HG02973 (cell line): Measurements from ENCODE around the gene CCDC92B.
"Not testable (repeated sequence)": the region's sequence is repeated elsewhere in the genome, so short reads cannot be mapped to it uniquely, and the experiment has no call there.

Source experiments
- ATAC-seq: cut with Tn5 transposase; IDR thresholded peaks from one replicate; pipeline ENCODE4 v1.9.1; 2021; ENCODE audit warnings: moderate library complexity; ENCODE audit not compliant: unreplicated experiment

CCDC92B gene

GRCh38 chr17:2749058-2749783, at the start of gene CCDC92B:
CCDC92B (minus strand) TSS chr17:2749652; CDS start chr17:2735145, 14,507 bp downstream.
- ATAC-seq, result no peak

DNA sequence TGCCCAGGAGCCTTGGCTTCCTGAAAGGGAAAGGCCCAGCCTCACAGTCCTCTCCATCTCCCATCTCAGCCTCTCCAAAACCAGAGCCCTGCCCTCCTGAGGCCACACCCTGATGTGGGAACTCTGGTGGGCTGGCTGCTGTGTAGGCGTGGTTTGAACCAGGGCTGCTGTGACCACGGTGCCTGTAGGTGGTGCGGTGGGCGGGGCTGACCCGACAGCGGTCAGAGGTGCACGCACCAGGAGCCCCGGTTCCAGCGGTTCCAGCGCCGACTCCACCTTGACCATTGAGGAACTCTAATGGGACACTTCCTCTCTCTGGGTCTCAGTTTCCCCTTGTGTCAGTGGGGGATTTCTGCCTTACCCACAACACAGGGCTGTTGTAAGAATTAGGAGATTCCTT, 49.2 kb upstream of the CCDC92B start:
- ATAC-seq, result no peak

DNA sequence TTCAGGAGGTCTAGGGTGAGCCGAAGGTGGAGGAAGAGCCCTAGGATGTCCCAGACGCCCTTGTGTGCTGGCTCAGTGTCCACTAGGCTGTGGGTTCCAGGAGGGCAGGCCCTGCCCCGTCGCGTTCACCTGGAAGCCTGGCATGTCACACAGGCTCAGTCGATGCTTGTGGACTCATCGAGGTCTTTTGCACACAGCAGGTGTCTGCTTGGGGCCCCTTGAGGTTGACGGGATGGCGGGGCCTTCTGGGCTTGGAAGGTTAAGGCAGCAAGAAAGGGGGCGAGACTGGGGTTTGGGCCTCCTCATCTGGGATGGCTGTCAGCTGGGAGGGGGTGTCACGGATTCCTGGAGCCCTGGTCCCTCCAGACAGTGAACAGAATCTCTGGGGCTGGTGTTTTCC, 48.7 kb upstream of the CCDC92B start:
- no peak for ATAC-seq

GRCh38 chr17:2797637-2798036, 48.2 kb upstream of the CCDC92B start:
- ATAC-seq, result no peak

GRCh38 chr17:2797226-2797625, 47.8 kb upstream of the CCDC92B start:
- no peak for ATAC-seq

DNA sequence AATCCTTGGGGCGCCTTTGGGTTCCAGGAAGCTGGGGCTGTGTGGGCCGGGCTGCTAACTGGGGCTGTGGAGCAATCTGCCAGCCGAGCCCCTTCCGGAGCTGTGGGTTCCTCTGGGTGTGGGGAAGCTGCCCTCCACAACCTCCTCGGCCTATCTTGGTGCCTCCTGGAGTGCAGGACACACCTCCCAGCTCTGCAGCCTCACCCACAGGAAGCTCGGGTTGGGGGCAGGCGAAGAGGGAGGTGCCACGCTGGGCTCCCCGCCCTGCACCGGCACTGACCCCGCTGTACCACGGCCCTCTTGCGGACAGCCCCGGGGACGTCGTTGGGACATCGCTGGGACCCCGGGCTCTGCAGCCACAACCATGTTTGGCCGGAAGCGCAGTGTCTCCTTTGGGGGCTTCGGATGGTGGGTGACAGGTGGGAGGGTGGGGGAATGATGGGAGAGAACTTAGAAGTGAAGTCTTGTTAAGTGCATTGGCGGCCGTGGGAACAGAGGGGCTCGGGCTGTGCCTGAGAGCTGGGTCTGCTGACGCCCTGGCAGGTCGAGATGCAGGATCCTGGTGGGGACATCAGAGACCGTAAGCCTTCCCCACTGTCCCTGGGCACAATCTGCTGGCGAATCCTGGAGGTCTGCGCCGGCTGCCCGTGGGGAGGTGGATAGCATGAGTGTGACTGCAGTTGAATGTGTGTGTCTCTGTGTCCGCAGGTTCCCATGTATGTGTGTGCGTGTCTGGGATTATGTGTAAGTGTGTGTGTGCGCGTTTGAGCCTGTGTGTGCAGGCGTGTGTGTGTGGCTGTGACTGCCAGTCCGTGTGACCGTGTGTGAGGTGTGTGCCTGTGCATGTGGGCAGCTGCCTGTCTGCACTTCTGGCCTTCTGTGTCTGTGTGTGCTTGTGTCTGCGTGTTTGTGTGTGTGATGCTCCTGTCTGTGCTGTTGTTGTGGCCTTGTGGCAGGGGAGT, 47.0 kb upstream of the CCDC92B start, which contains the start of gene RAP1GAP2:
Gene RAP1GAP2 (plus strand): TSS at position 275 of the 962 bp plus-strand sequence. CDS start 90 bp downstream, at position 365.
- no peak for ATAC-seq

GRCh38 chr17:2795441-2796163, 46.1 kb upstream of the CCDC92B start:
- ATAC-seq, result no peak

DNA sequence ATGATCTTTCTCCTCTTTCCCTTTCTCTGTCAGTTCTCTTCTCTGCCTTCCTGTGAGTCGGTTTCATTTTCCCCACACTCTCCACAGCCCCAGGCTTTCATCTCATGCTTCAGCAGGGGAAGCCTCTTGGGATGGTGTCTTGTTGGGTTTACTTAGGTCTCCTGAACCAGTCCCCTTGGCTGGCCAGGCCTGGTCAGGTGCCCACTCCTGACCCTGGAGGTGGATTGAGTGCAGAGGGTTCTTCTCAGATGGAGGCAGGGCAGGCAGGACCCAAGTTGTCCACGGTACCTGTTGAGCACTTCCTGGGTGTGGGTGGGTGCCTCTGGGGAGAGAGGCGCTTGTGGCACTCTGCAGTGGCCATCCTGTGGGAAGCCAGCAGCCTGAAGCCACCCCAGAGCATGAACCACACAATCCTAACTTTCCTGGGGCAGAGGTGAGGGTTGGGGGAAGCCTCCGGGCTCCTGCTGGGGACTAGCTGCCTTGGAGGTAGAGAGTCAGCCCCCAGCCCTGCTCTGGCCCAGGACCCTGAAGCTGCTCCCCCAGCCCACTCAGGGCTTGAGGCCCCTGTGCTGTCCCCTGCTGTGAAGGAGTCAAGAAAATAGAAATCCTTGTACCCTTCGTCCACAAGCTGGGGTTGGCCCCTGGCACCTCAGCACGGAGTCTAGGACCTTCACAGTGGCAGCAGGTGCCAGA, 44.8 kb upstream of the CCDC92B start:
- ATAC-seq, result no peak

DNA sequence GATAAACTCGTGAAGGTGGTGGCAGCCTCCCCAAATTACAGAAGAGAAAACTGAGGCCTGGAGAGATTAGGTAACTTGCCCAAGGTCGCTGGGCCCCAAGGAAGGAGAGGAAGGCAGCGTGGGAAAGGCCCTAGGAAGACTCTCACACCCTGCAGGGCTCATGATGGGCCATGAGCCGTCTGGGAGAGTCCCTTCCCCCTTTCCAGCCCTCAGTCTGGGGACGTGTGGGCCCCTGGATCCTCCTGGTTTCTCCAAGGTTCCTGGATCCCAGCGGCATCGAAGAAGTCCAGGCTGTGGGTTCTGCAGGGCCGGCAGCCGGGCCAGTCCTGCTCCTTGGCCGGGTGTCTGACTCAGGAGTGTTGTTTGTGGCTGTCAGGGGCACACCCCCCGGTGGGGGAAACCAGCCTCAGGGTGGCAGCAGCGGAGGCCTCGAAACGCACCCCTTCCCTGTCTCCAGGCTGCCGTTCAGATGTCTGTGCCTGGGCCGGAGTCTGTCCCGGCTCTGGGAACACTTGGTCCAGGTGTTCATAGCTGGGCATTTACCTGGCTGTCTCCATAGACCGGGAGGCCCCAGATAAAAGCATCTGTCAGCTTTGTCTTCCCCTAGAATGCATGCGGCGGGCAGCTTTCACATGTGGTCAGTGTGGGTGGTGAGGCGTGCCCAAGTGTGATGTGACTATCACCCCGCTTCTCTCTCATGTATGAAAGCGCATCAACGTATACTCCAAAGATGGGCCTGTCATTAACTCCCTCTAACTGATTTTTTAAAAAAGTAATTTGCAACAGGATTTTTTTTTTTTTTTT, 43.1 kb upstream of the CCDC92B start:
- ATAC-seq, result no peak

GRCh38 chr17:2789700-2790099, 40.2 kb upstream of the CCDC92B start:
- no peak for ATAC-seq

GRCh38 chr17:2786176-2786881, 36.9 kb upstream of the CCDC92B start:
- ATAC-seq, result no peak

DNA sequence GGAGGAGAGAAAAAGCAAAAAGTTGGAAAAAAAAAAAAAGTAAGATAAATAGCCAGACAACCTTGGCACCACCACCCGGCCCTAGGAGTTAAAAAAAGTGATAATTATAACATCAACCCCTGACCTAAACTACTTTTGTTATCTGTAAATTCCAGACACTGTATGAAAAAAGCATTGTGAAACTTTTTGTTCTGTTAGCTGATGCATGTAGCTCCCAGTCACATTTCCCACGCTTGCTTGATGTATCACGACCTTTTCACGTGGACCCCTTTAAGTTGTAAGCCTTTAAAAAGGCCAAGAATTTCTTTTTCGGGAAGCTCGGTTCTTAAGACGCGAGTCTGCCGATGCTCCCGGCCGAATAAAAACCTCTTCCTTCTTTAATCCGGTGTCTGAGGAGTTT, 35.9 kb upstream of the CCDC92B start:
- not testable (repeated sequence) for ATAC-seq

DNA sequence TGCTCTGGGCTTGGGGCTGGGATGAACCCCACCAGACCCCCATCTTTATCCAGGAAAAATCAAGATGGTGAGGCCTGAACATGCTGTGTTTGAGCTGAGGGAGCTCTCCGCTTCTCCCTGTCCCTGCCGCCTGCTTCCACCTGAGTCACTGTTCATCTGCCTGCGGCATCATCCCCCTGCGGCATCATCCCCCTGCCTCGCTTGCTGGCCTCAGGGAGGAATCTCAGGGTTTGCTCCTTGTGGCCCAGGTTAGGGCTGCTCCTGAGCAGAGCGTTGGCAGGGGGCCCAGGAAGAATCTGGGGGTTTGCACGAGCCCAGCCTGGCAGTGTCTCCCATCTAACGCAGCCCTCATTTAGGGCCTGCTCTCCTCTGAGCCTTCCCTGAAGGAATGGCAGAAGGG, 35.4 kb upstream of the CCDC92B start:
- no peak for ATAC-seq

- no peak for ATAC-seq
Observed at GRCh38 chr17:2783310-2784030, 34.0 kb upstream of the CCDC92B start.

- no peak for ATAC-seq
Observed at GRCh38 chr17:2782055-2782454, 32.6 kb upstream of the CCDC92B start.

- ATAC-seq, result not testable (repeated sequence)
Observed at GRCh38 chr17:2781598-2781997, 32.1 kb upstream of the CCDC92B start.

- ATAC-seq, result no peak
Observed at GRCh38 chr17:2780931-2781454, 31.5 kb upstream of the CCDC92B start.

DNA sequence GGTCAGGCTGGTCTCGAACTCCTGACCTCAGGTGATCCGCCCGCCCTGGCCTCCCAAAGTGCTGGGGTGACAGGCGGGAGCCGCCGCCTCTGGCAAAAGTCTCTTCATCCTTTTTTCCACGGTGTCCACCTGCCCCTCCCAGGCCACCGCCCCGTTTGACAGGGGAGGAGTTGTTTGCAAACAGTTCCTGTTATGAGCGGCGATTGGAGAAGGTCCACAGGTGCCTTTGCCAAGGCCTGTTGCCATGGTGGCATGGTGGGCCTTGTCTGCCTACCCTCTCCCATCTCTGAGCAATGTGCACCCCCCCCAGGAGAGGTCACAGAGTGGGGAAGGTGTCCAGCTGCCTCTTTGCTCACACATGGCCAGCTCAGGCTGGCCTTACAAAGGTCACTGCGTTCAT, 30.8 kb upstream of the CCDC92B start:
- no peak for ATAC-seq
